Measurements from ENCODE around the gene POGLUT2.

The POGLUT2 gene
- total RNA-seq: 2.0 to 3.4 reads per million in 2 donors

DNA sequence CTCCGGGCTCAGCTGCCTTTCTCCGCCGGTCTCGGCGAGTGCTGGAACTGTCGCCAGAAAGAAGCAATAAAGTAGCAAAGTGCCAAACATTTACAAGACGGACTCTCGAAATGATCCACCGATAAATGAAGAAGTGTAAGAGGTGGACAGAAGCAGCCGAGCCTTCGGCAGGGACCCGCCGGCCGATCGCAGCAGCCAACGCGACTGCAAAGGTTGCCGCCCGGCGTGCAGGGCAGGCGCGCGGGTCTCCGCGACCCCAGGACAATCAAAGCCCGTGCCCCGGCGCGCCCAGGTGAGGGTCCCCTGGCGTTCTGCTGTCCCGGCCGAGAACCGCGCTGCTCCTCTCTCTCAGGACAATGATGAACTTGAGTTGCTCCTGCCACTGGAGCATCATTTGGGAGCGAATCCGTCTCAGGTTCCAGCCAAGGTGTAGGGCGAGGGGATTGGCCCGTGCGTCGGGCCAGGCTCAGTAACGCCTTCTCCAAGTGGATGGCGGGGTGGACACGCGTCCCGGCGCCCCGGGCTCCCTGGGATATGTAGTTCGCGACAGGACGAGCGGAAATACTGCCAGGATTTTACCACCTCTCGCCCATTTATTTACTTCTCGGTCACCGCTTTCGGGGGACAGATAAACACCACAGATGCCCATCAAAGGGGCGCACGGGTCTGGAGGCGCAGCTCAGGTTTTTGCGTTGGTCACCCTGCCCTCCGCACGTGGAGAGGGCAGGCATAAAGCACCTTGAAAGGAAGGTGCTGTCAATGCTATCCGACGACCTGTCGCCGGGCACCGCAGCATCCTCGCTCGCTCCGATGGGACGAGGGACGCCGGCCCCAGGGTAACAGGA, at the start of gene POGLUT2, which contains the start of gene BIVM:
POGLUT2 (minus strand) TSS at position 396 of the 845 bp plus-strand sequence; CDS start at position 90, 306 bp downstream.
BIVM (plus strand) TSS at position 539 of the 845 bp plus-strand sequence. CDS start 8,149 bp downstream, outside the sequence.
- DNase-seq: peak; percentile 36 to 93 (median 69)

DNA sequence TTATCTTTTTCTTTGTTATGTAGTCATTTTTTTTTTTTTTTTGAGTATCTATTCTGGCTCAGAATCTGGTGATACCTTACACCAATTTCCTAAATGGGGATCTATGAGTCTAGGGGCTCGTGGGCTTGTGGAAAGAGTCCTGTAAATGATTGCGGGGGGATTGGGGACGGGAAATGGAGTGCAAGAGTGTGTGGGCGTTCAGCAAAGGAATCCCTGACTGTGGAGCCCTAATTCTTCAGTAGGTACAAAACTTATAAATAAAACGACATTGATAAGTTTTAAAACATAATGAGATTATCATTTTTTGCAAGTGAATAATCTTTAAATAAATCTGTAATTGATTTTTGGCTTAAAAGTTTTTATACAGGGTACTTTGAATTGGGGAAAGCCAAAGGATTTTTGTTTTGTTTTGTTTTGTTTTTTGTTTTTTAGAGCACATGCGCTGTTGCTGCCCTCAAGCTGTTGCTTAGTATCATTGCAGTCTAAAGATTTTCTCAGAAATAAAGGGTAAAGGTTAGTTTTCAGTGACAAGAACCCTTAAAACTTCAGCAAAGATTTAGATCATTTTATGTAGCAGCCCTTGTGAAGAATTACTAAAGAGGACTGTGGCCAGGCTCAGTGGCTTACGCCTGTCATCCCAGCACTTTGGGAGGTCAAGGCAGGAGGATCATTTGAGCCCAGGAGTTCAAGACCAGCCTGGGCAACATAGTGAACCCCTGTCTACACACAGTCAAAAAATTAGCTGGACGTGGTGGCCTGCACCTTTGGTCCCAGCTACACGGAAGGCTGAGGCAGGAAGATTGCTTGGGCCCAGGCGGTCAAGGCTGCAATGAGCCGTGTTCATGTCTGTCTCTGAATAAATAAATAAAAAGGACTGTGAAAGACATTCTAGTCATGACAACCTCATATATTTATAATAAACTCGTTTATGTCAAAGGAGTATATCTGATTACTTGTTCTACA, 48.8 kb upstream of the POGLUT2 start:
- DNase-seq: peak in 2 of 5 experiments; percentile 7 to 67

DNA sequence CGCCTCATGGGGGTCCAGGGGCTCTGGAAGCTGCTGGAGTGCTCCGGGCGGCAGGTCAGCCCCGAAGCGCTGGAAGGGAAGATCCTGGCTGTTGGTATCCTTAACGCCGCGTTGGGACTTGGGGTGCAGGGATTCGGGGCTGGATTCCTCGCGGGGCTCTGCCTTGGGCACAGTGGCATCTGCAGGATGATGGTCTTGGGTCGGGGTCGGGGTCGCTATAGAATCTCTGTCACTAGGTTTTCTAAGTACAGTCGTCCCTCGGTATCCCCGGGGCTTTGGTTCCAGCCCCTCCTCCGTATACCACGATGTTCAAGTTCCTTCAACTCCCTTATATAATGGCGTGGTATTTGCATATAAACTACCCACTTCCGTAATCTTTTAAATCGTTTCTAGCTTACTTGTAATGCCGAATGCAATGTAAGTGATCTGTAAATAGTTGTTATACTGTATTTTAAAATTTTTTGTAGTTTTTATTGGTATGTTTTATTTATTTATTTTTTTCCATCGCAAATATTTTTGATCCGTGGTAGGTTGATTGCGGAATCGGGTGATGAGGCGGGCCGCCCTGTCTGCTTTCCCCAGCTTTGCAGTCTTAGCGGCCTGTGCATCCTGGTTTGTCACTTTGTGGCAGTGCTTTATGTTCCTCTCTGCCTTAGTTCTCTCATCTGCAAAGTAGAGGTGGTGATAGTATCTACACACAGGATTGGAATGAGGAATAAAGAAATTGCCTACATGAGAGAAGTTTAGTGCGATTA, 47.7 kb upstream of the POGLUT2 start:
- peak in 4 of 5 experiments; percentile 14 to 81 (median 46) for DNase-seq

DNA sequence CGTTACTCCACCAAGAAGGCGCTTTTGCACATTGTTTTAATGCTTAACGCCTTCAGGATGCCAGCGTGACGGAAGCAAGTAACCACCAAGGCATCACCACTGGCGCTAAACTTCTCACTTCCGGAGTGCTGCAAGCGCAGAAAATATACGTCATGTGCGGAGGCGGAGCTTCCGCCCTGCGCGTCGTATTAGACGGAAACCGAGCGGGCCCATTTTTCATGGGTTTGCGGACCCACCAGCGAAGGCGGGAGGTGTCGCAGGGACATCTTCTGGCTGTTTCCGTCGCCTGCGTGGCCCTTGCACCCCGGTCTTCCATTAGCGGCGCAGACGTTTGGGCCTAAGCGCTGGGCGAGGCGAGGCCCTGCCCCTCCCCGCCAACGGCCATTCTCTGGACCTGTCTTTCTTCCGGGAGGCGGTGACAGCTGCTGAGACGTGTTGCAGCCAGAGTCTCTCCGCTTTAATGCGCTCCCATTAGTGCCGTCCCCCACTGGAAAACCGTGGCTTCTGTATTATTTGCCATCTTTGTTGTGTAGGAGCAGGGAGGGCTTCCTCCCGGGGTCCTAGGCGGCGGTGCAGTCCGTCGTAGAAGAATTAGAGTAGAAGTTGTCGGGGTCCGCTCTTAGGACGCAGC, 47.0 kb upstream of the POGLUT2 start, which contains the start of gene ERCC5:
ERCC5 (plus strand) TSS at position 403 of the 631 bp plus-strand sequence. CDS start 235 bp downstream, outside the sequence.
- peak; percentile 81 to 98 (median 94) for DNase-seq

DNA sequence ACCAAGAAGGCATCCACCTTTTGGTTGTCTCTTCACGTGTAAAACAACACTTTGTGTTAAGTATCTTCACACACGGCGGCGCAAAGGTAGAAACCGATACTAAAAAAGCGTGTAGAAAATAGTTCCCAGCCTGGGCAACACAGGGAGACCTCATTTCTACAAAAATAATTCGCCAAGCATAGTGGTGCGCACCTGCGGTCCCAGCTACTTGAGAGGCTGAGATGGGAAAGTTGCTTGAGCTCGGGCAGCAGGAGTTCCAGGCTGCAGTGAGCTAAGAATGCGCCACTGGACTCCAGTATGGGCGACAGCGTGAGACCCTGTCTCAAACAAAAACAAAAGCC, 46.5 kb upstream of the POGLUT2 start:
- no peak for DNase-seq

DNA sequence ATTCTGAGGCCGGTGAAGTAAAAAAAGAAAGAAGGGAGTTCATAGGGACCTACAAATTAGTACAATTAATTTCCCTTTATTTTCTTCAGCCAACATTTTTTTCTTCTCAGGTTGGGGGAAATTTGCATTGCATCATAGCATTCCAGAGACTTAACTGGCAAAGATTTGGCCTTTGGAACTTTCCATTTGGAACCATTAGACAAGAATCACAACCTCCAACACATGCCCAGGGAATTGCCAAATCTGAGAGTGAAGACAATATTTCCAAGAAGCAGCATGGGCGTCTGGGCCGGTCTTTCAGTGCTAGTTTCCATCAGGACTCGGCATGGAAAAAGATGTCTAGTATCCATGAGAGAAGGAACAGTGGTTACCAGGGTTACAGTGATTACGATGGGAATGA, 40.7 kb upstream of the POGLUT2 start:
- no peak for DNase-seq

DNA sequence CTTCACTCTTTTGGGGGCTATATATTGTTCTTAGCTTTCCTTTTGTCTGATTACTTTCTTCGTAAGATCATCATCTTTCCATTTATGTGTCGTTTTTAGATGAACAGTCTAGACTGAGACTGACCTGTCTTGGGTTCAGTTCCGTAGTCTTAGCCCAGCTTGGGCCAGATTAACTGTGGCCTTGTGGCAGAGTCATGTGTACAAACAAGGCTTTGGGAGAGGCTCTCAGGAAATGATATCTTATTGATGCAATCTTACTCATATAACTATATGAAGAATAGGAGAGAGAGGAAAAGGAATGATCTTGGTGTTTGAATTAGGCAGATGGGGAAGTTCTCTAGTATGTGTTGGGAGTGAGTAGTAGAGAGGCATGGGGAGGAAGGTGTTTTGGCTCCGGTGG, 40.2 kb upstream of the POGLUT2 start:
- no peak for DNase-seq

DNA sequence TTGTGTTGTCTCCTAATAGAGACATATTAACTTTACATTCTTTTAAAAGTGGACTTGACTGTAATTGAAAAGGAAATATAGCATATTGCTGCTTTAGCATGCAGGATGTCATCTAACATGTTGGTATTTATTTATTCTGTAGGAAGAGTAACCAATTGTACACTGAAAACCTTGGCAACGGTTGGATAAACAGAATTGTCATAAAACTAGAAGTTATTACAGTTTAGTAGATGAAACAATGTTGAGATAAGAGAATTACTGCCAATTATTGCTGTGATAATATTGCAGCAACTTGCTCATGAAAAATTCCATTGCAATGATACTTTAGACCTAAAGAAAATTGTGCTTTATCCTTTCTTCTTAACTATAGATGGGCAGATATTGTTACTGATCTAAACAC, 39.5 kb upstream of the POGLUT2 start:
- no peak for DNase-seq

DNA sequence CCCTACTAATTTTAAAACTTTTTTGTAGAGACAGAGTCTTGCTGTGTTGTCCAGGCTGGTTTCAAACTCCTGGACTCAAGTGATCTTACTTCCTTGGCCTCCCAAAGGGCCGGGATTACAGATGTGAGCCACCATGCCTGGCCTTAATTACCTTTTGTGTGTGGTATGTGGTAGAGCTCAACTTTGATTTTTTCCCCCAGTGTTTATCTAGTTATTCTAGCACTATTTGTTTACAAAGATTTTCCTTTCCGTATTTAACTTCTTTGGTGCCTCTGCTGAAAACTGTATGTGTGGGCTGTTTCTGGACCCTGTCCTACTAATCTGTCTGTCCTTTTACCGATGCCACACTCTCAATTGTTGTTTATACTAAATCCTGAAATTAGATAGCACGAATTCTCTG, 37.7 kb upstream of the POGLUT2 start:
- no peak for DNase-seq

DNA sequence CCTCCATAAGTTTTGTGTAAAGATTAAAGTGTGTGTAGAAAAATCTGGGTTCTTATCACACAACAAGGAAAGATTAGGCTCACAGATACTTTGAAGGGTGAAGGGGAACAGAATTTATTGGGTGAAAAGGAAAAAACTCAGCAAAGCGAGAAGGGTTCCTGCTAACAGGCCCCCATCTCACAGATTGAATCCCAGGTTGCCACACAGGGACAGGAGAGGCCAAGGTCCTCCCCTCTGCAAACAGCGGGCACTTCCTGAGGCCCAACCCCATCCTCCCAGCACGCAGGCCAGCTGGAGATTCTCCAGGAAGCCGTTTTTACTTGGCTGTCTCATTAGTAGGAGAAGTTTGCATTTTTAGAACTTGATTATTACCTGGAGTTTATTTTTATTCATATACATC, 31.9 kb upstream of the POGLUT2 start:
- DNase-seq: no peak

DNA sequence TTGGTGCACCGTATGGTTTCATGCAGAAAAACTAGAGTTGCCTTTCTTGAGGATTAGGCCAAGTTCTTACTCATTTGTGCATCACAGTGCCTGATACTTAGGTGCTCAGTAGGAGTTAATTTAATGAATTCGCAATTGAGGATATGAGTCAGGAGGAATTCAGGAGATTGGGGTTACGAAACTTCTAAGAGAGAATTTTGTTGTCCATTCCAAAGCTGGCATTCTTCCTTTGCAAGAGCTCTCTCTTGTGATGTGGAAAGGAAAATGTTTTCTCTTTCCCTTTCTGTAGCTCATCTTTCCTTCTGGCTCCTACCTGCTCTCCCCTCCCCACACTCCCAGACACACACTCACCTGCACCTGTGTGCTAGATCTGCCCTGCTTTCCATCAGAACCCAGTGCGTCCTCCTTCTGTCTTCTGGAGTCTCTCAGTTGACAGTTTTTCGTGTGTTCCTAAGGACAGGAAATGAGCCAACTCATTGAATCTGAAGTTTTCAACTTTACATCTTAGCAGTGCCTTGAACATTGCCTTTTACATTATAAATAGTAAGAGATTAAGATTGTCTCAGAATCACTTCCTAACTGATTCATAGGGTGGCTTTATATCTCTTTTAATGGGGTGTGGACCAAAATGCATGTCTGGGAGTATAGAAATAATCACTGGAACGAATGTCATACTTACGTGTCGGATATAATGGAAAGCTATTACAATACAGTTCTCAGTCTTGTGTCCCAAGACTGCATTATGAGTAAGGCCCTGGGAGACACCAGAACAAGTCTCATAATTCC, 27.3 kb upstream of the POGLUT2 start:
- DNase-seq: no peak

DNA sequence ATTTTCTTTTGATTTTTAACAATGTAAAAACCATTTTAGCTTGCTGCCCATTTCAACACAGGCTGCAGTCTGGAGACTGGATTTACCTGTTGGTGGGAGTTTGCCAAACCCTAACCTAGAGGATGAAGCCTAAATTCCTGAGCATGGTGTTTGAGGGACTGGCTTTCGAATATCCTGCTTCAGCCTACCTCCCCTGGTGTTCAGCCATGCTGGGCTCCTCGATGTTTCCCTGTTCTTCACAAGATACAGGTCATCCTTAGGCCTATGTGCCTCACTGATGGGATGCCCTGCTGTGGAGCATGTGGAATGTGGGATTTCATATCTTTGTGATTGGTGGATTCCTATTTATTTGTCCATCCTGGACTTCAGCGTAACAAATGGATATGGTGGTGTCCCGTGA, 26.6 kb upstream of the POGLUT2 start:
- DNase-seq: no peak

DNA sequence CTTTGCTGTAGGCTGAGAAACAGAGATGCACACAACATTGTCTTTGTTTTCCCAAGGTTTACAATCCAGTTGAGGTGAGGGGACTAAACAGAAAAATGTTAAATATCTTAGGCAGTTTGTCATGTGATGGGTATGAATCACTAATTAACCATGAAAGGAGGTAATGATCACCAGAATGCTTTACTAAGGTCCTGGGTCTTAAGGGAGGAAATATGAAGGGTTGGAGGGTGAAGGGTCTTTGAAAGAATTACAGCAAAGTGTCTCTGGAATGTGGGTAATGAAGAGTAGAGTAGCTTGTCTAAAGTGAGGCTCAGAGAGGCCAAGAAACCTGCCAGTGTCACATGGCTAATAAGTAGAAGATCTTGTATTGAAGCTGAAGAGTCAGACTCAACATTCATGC, 19.1 kb upstream of the POGLUT2 start:
- no peak for DNase-seq

DNA sequence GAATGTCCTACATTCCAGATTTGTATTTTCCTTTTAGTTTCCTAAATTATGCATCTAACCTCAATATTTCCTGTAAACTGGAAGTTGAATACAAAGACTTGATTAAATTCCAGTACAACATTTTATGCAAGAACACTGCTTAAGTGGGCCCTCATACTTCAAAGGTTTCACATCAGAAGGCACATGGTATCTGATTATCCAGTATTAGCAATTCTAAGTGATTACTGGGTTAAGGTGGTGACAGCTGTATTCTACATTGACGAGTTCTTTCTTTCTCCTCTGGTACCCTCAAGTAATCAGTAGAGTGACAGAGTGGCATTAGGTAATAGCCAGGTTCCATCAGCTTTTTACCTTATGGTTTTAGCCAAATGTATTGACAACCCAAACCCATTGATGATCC, 18.5 kb upstream of the POGLUT2 start:
- DNase-seq: no peak

DNA sequence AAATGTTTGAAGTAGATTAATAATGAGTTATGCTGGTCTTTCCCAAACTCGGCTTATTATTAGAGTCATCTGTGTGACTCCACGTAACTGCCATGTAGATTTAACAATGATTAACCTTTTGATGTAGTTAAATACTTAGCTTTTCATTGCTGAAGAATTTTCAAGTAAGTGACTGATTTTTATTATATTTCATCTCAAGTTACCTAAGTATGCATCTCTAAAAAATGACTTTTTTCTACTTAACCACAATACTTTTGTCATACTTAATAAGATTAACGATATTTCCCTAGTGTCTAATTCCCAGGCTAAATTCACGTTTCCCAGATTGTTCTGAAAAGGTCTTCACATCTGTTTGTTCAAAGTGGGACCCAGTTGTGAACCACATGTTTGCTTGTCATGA, 17.9 kb upstream of the POGLUT2 start:
- DNase-seq: no peak

DNA sequence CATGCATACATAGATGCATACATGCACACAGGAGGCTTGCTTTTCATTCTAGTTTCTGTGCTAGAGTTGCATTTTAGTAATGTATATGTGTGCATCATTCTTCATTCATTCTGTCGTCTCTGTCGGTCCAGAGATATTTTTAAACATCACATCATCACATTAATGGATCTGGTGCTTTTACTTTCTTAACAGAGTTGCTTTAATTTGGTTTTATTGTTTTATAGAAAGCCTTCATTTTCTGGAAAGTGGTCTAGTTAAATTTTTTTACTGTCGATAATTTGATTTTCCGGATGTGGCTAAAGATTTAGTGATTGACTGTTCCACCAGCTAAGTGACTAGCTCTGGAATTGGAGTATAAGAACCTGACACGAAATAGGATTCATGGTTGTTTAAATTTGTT, 17.0 kb upstream of the POGLUT2 start:
- no peak for DNase-seq

DNA sequence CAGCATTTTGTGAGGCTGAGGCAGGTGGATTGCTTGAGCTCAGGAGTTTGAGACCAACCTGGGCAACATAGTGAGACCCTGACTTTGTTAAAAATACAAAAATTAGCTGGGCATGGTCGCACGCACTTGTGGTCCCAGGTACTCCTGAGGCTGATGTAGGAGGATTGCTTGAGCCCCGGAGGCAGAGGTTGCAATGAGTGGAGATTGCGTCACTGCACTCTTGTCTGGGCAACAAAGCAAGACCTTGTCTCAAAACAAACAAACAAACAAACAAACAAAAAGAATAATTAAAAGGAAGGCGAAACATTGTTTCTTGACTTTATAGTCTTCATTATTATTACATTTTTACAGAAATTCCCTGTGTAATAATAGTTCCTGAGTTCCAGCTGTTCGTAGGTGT, 16.0 kb upstream of the POGLUT2 start:
- no peak for DNase-seq

DNA sequence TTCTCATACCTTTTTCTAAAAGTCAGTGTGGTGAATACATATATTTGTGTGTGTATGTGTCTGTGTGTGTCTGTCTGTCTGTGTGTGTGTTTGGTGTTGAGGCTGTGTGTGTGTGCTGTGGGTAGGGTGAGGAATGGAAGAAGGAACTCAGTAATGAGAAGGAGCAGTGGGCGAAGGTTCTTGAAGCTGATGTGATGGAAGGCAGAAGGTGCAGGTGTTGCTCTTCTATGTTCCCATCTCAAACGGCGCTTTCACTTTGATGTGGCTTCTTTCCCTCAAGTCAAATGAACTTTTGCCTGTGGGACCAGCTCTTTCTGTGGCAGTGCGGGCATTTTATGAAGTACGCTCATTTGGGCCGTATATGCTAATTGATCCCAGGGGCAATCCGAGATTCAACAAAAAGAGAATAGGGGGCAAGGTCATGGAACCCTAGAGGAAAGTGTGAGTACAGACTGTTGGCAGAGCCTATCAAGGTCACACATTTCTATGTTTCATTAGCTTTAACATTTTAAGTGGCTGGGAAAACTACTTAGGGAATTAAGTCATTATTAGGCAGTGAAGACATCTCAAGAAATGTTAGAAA, 15.3 kb upstream of the POGLUT2 start:
- DNase-seq: no peak

DNA sequence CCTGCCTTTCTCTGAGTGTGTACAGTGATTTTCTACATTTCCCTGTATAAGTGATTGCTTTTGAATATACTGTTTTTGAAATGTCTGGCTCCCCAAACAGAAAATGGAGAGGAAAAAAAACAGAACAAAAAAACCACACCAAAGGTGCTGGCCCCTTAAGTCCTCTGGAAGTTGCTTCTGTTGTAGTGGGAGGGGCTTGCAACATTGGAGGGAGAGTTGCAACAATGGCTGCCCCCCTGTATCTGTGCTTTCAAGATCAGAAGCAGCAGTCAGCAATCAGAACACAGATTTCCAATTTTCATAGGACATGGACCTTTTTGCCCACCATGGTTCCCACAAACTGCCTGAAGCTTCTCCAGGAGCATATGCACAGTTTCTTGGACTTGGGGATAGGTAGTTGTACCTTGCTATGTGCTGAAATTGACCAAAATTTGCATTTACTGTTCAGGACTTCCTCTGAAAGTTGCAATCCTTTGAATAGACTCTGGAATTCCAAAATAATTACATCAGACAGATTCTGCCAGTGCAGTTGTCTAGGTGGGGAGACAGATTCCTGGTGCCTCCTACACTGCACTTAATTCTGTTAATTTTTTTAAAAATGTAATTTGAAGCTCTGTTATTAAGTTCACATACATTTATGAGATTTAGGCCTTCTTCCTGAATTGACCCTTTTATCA, 14.0 kb upstream of the POGLUT2 start:
- DNase-seq: peak in 1 of 5 experiments; percentile 16

DNA sequence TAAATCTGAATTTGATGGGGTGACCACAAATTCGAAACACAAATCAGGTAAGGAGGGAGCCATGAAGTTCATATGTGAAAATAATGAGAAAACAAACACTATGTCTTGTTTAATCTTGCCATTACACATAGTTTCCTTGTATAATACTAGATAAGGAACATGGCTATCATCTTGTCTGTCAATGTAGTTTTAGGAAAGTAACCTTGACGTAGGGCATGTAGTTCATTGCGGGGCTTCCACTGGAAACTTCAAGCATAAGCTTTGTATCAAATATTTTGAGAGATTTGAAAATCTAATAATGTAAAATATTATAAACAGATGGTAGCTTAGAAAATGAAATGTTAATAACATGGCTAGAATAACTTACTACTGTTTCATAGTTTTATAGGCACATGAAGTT, 8.9 kb upstream of the POGLUT2 start:
- DNase-seq: no peak
